Cardiac fibroblast (primary cell): Measurements from ENCODE around the gene DPY19L3.
A peak's percentile ranks its signal among the peaks of the same experiment; 100 is the strongest.

Source experiments
- DNase-seq, 2 donors: peaks; one replicate each; pipeline versions ENCODE4 v3.0.0 to v3.0.0-alpha.2; 2010; ENCODE audit warnings: low read depth in 2 of 2
- H3K4me3 ChIP-seq, 2 donors: replicated peaks in 1 of 2; 1 replicate in 1 of 2; 2 replicates in 1 of 2; pipeline ENCODE4 v1.5.1; 2011; ENCODE audit warnings: low read depth in 2 of 2, low read length in 2 of 2, mild to moderate bottlenecking in 2 of 2, moderate library complexity in 1 of 2
- TF ChIP-seq, protein P1 (sequence below): IDR thresholded peaks from one replicate; pipeline ENCODE4 v1.5.1; 2011; ENCODE audit warnings: low read depth, mild to moderate bottlenecking, low read length, inconsistent platforms

The DPY19L3 gene

DNA sequence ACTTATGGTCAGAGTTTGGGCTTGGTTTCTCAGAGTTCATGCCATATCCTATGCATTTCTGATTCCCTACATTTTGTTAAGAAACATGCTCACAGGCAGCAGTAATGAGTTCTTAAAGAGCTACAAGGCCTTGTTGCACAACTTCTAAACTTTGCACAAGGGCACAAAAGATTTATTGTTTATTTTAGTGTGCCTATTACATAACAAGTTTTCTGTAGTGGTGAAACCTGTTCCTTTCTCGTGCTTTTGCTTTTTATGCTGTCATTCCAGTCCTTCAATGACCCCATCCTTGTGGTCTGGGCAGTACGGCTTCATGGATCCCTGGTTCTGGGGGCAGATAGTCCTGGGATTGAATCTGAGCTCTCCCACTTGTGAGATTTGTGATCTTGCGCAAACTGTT lies 42.4 kb upstream of the DPY19L3 start:
- TF ChIP-seq, protein P1, sequence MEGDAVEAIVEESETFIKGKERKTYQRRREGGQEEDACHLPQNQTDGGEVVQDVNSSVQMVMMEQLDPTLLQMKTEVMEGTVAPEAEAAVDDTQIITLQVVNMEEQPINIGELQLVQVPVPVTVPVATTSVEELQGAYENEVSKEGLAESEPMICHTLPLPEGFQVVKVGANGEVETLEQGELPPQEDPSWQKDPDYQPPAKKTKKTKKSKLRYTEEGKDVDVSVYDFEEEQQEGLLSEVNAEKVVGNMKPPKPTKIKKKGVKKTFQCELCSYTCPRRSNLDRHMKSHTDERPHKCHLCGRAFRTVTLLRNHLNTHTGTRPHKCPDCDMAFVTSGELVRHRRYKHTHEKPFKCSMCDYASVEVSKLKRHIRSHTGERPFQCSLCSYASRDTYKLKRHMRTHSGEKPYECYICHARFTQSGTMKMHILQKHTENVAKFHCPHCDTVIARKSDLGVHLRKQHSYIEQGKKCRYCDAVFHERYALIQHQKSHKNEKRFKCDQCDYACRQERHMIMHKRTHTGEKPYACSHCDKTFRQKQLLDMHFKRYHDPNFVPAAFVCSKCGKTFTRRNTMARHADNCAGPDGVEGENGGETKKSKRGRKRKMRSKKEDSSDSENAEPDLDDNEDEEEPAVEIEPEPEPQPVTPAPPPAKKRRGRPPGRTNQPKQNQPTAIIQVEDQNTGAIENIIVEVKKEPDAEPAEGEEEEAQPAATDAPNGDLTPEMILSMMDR, result no peak
- H3K4me3 ChIP-seq, result no peak overlapping the region
- DNase-seq, result peak; percentile 35 to 36

DNA sequence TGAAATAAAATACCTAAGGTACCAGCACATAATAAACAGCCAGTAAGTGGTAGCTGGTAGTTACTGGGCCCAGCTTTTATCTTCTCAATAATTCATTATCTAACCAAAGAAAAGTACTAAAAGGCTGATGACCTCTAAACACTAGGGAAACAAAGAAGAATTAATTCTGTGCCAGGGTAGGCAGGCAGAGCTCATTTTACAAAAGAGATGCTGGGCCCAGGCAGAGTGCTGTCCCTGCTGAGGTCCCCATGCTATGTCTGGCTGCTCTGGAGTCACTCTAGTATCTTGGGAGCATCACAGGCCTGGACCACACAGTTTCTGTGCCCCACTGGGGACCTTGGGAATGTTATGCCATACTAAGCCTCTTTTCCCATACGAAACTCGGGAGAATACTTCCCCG lies 41.9 kb upstream of the DPY19L3 start:
- no peak overlapping the region for H3K4me3 ChIP-seq
- TF ChIP-seq, protein P1, result no peak
- DNase-seq, result no peak

GRCh38 chr19:32364040-32364439 lies 41.5 kb upstream of the DPY19L3 start:
- DNase-seq, result no peak
- H3K4me3 ChIP-seq, result no peak overlapping the region
- TF ChIP-seq, protein P1, result no peak

GRCh38 chr19:32367063-32367462 lies 38.5 kb upstream of the DPY19L3 start:
- no peak for DNase-seq
- no peak overlapping the region for H3K4me3 ChIP-seq
- TF ChIP-seq, protein P1, result no peak

GRCh38 chr19:32367948-32368536 lies 37.5 kb upstream of the DPY19L3 start:
- H3K4me3 ChIP-seq, result no peak overlapping the region
- no peak for DNase-seq
- TF ChIP-seq, protein P1, result no peak

- H3K4me3 ChIP-seq, result no peak overlapping the region
- TF ChIP-seq, protein P1, result no peak
- DNase-seq, result no peak
These were observed 36.8 kb upstream of the DPY19L3 start for GRCh38 chr19:32368787-32369186.

GRCh38 chr19:32372726-32373517 lies 32.6 kb upstream of the DPY19L3 start:
- peak; percentile 44 to 45 for DNase-seq
- TF ChIP-seq, protein P1, result no peak
- no peak overlapping the region for H3K4me3 ChIP-seq
